CD4-positive, alpha-beta T cell (primary cell): ENCODE results near the gene POSTN. TPM values are rescaled to one million over a fixed set of nuclear protein-coding genes. Genes with fewer than 3 reads are reported as not detected.
"Not testable (repeated sequence)": the region's sequence is repeated elsewhere in the genome, so short reads cannot be mapped to it uniquely, and the experiment has no call there.

Experiments
- ATAC-seq: fragments of 200-7000 bp; cut with Tn5 transposase; one replicate; pipeline ENCODE4 v1.10.0; 2022; ENCODE audit warnings: mild to moderate bottlenecking; ENCODE audit not compliant: poor library complexity
- CTCF ChIA-PET: fragments of 350-600 bp; sonication (Branson Sonifier 250); formaldehyde crosslinking; loops from one replicate; lab custom pipeline; 2021; ENCODE audit warnings: antibody characterized with exemption, inconsistent platforms; lab: Charles Lee
- POLR2A ChIA-PET: fragments of 350-600 bp; sonication (Branson Sonifier 250); formaldehyde crosslinking; loops from one replicate; lab custom pipeline; 2021; ENCODE audit warnings: antibody characterized with exemption, inconsistent platforms; lab: Charles Lee
- DNase-seq, 14 experiments: peaks; one replicate each; pipeline ENCODE4 v3.0.0-alpha.2; 2013 to 2020; ENCODE audit warnings: mixed read lengths in 2 of 14
- H3K27ac ChIP-seq, 2 donors: one replicate each; pipeline versions ENCODE4 v1.5.1 to v1.7.0; 2013; ENCODE audit warnings: low read length in 2 of 2, low read depth in 1 of 2, mild to moderate bottlenecking in 1 of 2
- H3K27me3 ChIP-seq, 2 experiments: 1 replicate in 1 of 2; 2 replicates in 1 of 2; pipeline versions ENCODE4 v1.6.1 to v1.7.0; 2013; ENCODE audit warnings: low read length in 2 of 2, control low read depth in 1 of 2, mild to moderate bottlenecking in 1 of 2, moderate library complexity in 1 of 2; ENCODE audit not compliant: insufficient read depth in 2 of 2, control insufficient read depth in 1 of 2
- H3K36me3 ChIP-seq: one replicate; pipeline ENCODE4 v1.6.1; 2013; ENCODE audit warnings: low read length, control low read depth; ENCODE audit not compliant: insufficient read depth
- H3K4me1 ChIP-seq: one replicate; pipeline ENCODE4 v1.6.1; 2013; ENCODE audit warnings: low read length, control low read depth; ENCODE audit not compliant: insufficient read depth
- H3K4me3 ChIP-seq: one replicate; pipeline ENCODE4 v1.5.1; 2013; ENCODE audit warnings: mild to moderate bottlenecking, low read length, moderate library complexity
- H3K9me3 ChIP-seq, 2 experiments: 1 replicate in 1 of 2; 2 replicates in 1 of 2; pipeline versions ENCODE4 v1.6.1 to v1.7.0; 2013; ENCODE audit warnings: low read length in 2 of 2, mild to moderate bottlenecking in 2 of 2, control low read depth in 1 of 2, moderate library complexity in 1 of 2; ENCODE audit not compliant: control insufficient read depth in 1 of 2, insufficient read depth in 1 of 2
- H3K27ac Mint-ChIP-seq: one replicate; pipeline ENCODE4 v1.8.0; 2020; ENCODE audit warnings: mixed read lengths
- H3K27me3 Mint-ChIP-seq: one replicate; pipeline ENCODE4 v1.8.0; 2021; ENCODE audit warnings: mixed read lengths
- H3K36me3 Mint-ChIP-seq: one replicate; pipeline ENCODE4 v1.8.0; 2021; ENCODE audit warnings: low read depth, mixed read lengths
- H3K4me1 Mint-ChIP-seq: one replicate; pipeline ENCODE4 v1.8.0; 2021; ENCODE audit warnings: low read depth, mixed read lengths
- H3K4me3 Mint-ChIP-seq: one replicate; pipeline ENCODE4 v1.8.0; 2020; ENCODE audit warnings: mild to moderate bottlenecking, mixed read lengths
- H3K9me3 Mint-ChIP-seq: one replicate; pipeline ENCODE4 v1.8.0; 2020; ENCODE audit warnings: mixed read lengths
- CTCF ChIP-seq: fragments of 200-600 bp; IDR thresholded peaks from one replicate; pipeline ENCODE4 v1.8.0; 2022; ENCODE audit warnings: antibody characterized with exemption, mild to moderate bottlenecking
- intact Hi-C, 2 experiments: fragments of 100-400 bp; cut with DNase I in 1 of 2; cut with micrococcal nuclease in 1 of 2; formaldehyde crosslinking; loops; one replicate each; pipeline versions ENCODE4 v1.15.1 to v1.9.0; 2023 to 2025; cut with DNase I, micrococcal nuclease
- total RNA-seq, 174 experiments: library from RNA in 2 of 174; stranded (reverse) in 2 of 174; gene quantifications; one replicate each; pipeline ENCODE4 v1.2.3 and lab custom pipeline; 2021 to 2026

The POSTN gene
- total RNA-seq, 2 experiments from 2014 or later = not detected

GRCh38 chr13:37596805-37597204 lies 1.8 kb downstream of the POSTN start:
- H3K9me3 Mint-ChIP-seq = no peaks in the 10 kb centered on the region
- CTCF ChIA-PET = no interaction called here
- no peaks in the 10 kb centered on the region for H3K27me3 ChIP-seq
- no peaks in the 10 kb centered on the region for H3K4me1 ChIP-seq
- no peaks in the 10 kb centered on the region for H3K36me3 ChIP-seq
- no peaks in the 10 kb centered on the region for H3K36me3 Mint-ChIP-seq
- H3K27ac Mint-ChIP-seq = no peak overlapping the region
- H3K4me3 ChIP-seq = no peak overlapping the region
- no peak overlapping the region for H3K27ac ChIP-seq
- DNase-seq = no peak
- POLR2A ChIA-PET = no interaction called here
- no peak for TF ChIP-seq CTCF
- intact Hi-C loops = no loop called here
- ATAC-seq = no peak
- H3K4me1 Mint-ChIP-seq = no peaks in the 10 kb centered on the region
- H3K4me3 Mint-ChIP-seq = no peak overlapping the region
- no peaks in the 10 kb centered on the region for H3K9me3 ChIP-seq
- no peaks in the 10 kb centered on the region for H3K27me3 Mint-ChIP-seq

GRCh38 chr13:37595162-37595561 lies 3.4 kb downstream of the POSTN start:
- intact Hi-C loops = no loop called here

GRCh38 chr13:37594550-37594949 lies 4.0 kb downstream of the POSTN start:
- no peak overlapping the region for H3K27ac ChIP-seq
- Mint-ChIP-seq H3K4me3 (no peak overlapping the region), H3K27ac (no peak overlapping the region), H3K4me1 (no peaks in the 10 kb centered on the region), H3K36me3 (no peaks in the 10 kb centered on the region), H3K9me3 (peaks cover 2% of the 10 kb centered on the region), H3K27me3 (no peaks in the 10 kb centered on the region)
- POLR2A ChIA-PET = no interaction called here
- no peak for TF ChIP-seq CTCF
- ATAC-seq = no peak
- intact Hi-C loops = no loop called here
- H3K4me1 ChIP-seq = no peaks in the 10 kb centered on the region
- H3K9me3 ChIP-seq = no peaks in the 10 kb centered on the region
- DNase-seq = no peak
- H3K27me3 ChIP-seq = no peaks in the 10 kb centered on the region
- H3K36me3 ChIP-seq = no peaks in the 10 kb centered on the region
- no peak overlapping the region for H3K4me3 ChIP-seq
- CTCF ChIA-PET = no interaction called here

More at GRCh38 chr13:37595162-37595561, 3.4 kb downstream of the POSTN start:
- no peak overlapping the region for H3K27ac ChIP-seq
- H3K27me3 ChIP-seq = no peaks in the 10 kb centered on the region
- no peaks in the 10 kb centered on the region for H3K9me3 ChIP-seq
- Mint-ChIP-seq H3K4me1 (no peaks in the 10 kb centered on the region), H3K36me3 (no peaks in the 10 kb centered on the region), H3K4me3 (no peak overlapping the region), H3K27ac (no peak overlapping the region), H3K27me3 (no peaks in the 10 kb centered on the region), H3K9me3 (peaks cover 2% of the 10 kb centered on the region)
- H3K36me3 ChIP-seq = no peaks in the 10 kb centered on the region
- ATAC-seq = no peak
- no peak for DNase-seq
- H3K4me3 ChIP-seq = no peak overlapping the region
- H3K4me1 ChIP-seq = no peaks in the 10 kb centered on the region
- ChIA-PET POLR2A (no interaction called here), CTCF (no interaction called here)
- no peak for TF ChIP-seq CTCF

- DNase-seq, H3K4me1 Mint-ChIP-seq, H3K4me3 ChIP-seq, H3K27ac Mint-ChIP-seq, H3K27me3 Mint-ChIP-seq, H3K27ac ChIP-seq, H3K4me3 Mint-ChIP-seq, CTCF ChIA-PET, POLR2A ChIA-PET, H3K9me3 ChIP-seq, H3K36me3 ChIP-seq, H3K36me3 Mint-ChIP-seq, H3K27me3 ChIP-seq, H3K4me1 ChIP-seq, intact Hi-C loops, H3K9me3 Mint-ChIP-seq, ATAC-seq: not testable (repeated sequence)
These were observed 9.2 kb downstream of the POSTN start for GRCh38 chr13:37589381-37589780.
